GM19463 (cell line): Measurements from ENCODE around the gene PIF1.
"Not testable (repeated sequence)": the region's sequence is repeated elsewhere in the genome, so short reads cannot be mapped to it uniquely, and the experiment has no call there.

Experiments used
- ATAC-seq: cut with Tn5 transposase; IDR thresholded peaks from one replicate; pipeline ENCODE4 v1.9.1; 2021; ENCODE audit warnings: mild to moderate bottlenecking, moderate library complexity; ENCODE audit not compliant: unreplicated experiment

PIF1 gene

GRCh38 chr15:64847876-64848716 lies 22.6 kb upstream of the PIF1 start:
- ATAC-seq: no peak

- ATAC-seq: no peak
Measured at GRCh38 chr15:64847448-64847847, 22.0 kb upstream of the PIF1 start.

GRCh38 chr15:64847016-64847415 lies 21.6 kb upstream of the PIF1 start:
- no peak for ATAC-seq

GRCh38 chr15:64845831-64846595 lies 20.6 kb upstream of the PIF1 start:
- ATAC-seq: no peak

GRCh38 chr15:64845183-64845611 lies 19.8 kb upstream of the PIF1 start:
- ATAC-seq: no peak

- no peak for ATAC-seq
Measured at GRCh38 chr15:64844576-64845145, 19.2 kb upstream of the PIF1 start.

GRCh38 chr15:64843991-64844390 lies 18.5 kb upstream of the PIF1 start:
- ATAC-seq: no peak

GRCh38 chr15:64842986-64843561 lies 17.6 kb upstream of the PIF1 start:
- ATAC-seq: no peak

GRCh38 chr15:64842096-64842939 lies 16.9 kb upstream of the PIF1 start:
- ATAC-seq: no peak

- ATAC-seq: peak; percentile 64
Measured at GRCh38 chr15:64841344-64842095, 16.1 kb upstream of the PIF1 start, which contains the start of gene PLEKHO2. Gene PLEKHO2 (plus strand): TSS chr15:64841915. CDS start chr15:64842017, 102 bp downstream.

GRCh38 chr15:64841060-64841343 lies 15.6 kb upstream of the PIF1 start:
- no peak for ATAC-seq

- ATAC-seq: no peak
Measured at GRCh38 chr15:64837502-64837901, 12.1 kb upstream of the PIF1 start.

GRCh38 chr15:64836023-64836536 lies 10.6 kb upstream of the PIF1 start:
- no peak for ATAC-seq

- ATAC-seq: no peak
Measured at GRCh38 chr15:64833690-64834089, 8.2 kb upstream of the PIF1 start.

GRCh38 chr15:64828985-64829384 lies 3.5 kb upstream of the PIF1 start:
- no peak for ATAC-seq

- ATAC-seq: no peak
Measured at GRCh38 chr15:64824929-64825430, 467 bp downstream of the PIF1 start.

GRCh38 chr15:64816452-64816851 lies 9.0 kb downstream of the PIF1 start:
- ATAC-seq: no peak

GRCh38 chr15:64814965-64815364 lies 10.5 kb downstream of the PIF1 start:
- ATAC-seq: not testable (repeated sequence)

- ATAC-seq: not testable (repeated sequence)
Measured at GRCh38 chr15:64814283-64814682, 11.2 kb downstream of the PIF1 start.
